OCI-LY7 (cell line): ENCODE results near the gene TFIP11.

ENCODE experiments used
- CTCF ChIP-seq: fragments of 200-600 bp; sonication (generic); conservative IDR thresholded peaks from 2 replicates; pipeline ENCODE4 v1.5.1; 2014; ENCODE audit warnings: mild to moderate bottlenecking, antibody characterized with exemption, low read length, moderate library complexity, mixed read lengths
- EZH2phosphoT487 ChIP-seq: fragments of 200-600 bp; sonication (generic); IDR thresholded peaks from 2 replicates; pipeline ENCODE4 v1.6.1; 2018; ENCODE audit warnings: low read depth, borderline replicate concordance, mild to moderate bottlenecking, mixed run types, antibody characterized with exemption, low read length, moderate library complexity, mixed read lengths

- TF ChIP-seq CTCF (no peak), EZH2phosphoT487 (no peak)
Measured at GRCh38 chr22:26534874-26535602, 22.8 kb upstream of the TFIP11 start.
